ENCODE measurements around the gene DHDDS.
"Not testable (repeated sequence)": the region's sequence is repeated elsewhere in the genome, so short reads cannot be mapped to it uniquely, and the experiment has no call there.

The DHDDS gene

GRCh38 chr1:26477446-26478152 is 45.5 kb downstream of the DHDDS start:
- no peak for DNase-seq (ENCODE audit: low read depth)

GRCh38 chr1:26478159-26478558 is 46.0 kb downstream of the DHDDS start:
- no peak for DNase-seq (ENCODE audit: low read depth)

GRCh38 chr1:26478988-26479387 is 46.9 kb downstream of the DHDDS start:
- DNase-seq (ENCODE audit: low read depth): no peak

- no peak for DNase-seq (ENCODE audit: low read depth)
These were observed 50.8 kb downstream of the DHDDS start for GRCh38 chr1:26482921-26483320.

- no peak for DNase-seq (ENCODE audit: low read depth)
These were observed 51.9 kb downstream of the DHDDS start for GRCh38 chr1:26483980-26484379.

GRCh38 chr1:26490155-26490554 is 58.0 kb downstream of the DHDDS start:
- DNase-seq (ENCODE audit: low read depth): no peak

GRCh38 chr1:26493267-26493666 is 61.1 kb downstream of the DHDDS start:
- no peak for DNase-seq (ENCODE audit: low read depth)

- DNase-seq (ENCODE audit: low read depth): no peak
These were observed 61.8 kb downstream of the DHDDS start for GRCh38 chr1:26493938-26494337.

GRCh38 chr1:26496861-26497260 is 64.7 kb downstream of the DHDDS start:
- DNase-seq (ENCODE audit: low read depth): no peak

- DNase-seq (ENCODE audit: low read depth): no peak
These were observed 66.8 kb downstream of the DHDDS start for GRCh38 chr1:26498894-26499293.

GRCh38 chr1:26500488-26501175 is 68.5 kb downstream of the DHDDS start:
- DNase-seq (ENCODE audit: low read depth): peak; percentile 84

- DNase-seq (ENCODE audit: low read depth): not testable (repeated sequence)
These were observed 78.6 kb downstream of the DHDDS start for GRCh38 chr1:26510711-26511110.

GRCh38 chr1:26515836-26516235 is 83.7 kb downstream of the DHDDS start:
- not testable (repeated sequence) for DNase-seq (ENCODE audit: low read depth)

GRCh38 chr1:26516987-26517765 is 85.1 kb downstream of the DHDDS start:
- no peak for DNase-seq (ENCODE audit: low read depth)

- no peak for DNase-seq (ENCODE audit: low read depth)
These were observed 85.6 kb downstream of the DHDDS start for GRCh38 chr1:26517766-26518049.

GRCh38 chr1:26518355-26518754 is 86.2 kb downstream of the DHDDS start:
- no peak for DNase-seq (ENCODE audit: low read depth)

GRCh38 chr1:26520339-26520738 is 88.2 kb downstream of the DHDDS start:
- no peak for DNase-seq (ENCODE audit: low read depth)

Measured in stimulated activated CD8-positive, alpha-beta memory T cell treated with anti-CD3 and anti-CD28 coated beads, Interleukin-7, amount 100 ng/mL, for 24 hours (primary cell).